H9 (cell line): ENCODE measurements around the gene IGFBP5. TPM values are rescaled to one million over a fixed set of nuclear protein-coding genes. Genes with fewer than 3 reads are reported as not detected.

ENCODE experiments used
- DNase-seq: peaks from one replicate; pipeline ENCODE4 v3.0.0-alpha.2; 2017
- H2AFZ ChIP-seq: one replicate; pipeline ENCODE4 v1.6.1; 2013; ENCODE audit warnings: mild to moderate bottlenecking, low read length, control low read depth, moderate library complexity
- H2AK5ac ChIP-seq: 2 replicates; pipeline ENCODE4 v1.6.1; 2013; ENCODE audit warnings: low read length, control low read depth, mixed read lengths; ENCODE audit not compliant: insufficient read length
- H2BK120ac ChIP-seq: one replicate; pipeline ENCODE4 v1.6.1; 2013; ENCODE audit warnings: low read depth, mild to moderate bottlenecking, low read length, control low read depth, inconsistent platforms; ENCODE audit not compliant: poor library complexity, severe bottlenecking
- H2BK12ac ChIP-seq: 2 replicates; pipeline ENCODE4 v1.6.1; 2013; ENCODE audit warnings: low read length, control low read depth, mixed read lengths, low read depth; ENCODE audit not compliant: insufficient read length
- H2BK15ac ChIP-seq: 2 replicates; pipeline ENCODE4 v1.6.1; 2013; ENCODE audit warnings: low read depth, low read length, control low read depth
- H2BK20ac ChIP-seq: one replicate; pipeline ENCODE4 v1.6.1; 2013; ENCODE audit warnings: low read depth, mild to moderate bottlenecking, low read length, control low read depth, inconsistent platforms; ENCODE audit not compliant: poor library complexity, severe bottlenecking
- H2BK5ac ChIP-seq: 2 replicates; pipeline ENCODE4 v1.6.1; 2013; ENCODE audit warnings: low read length, control low read depth, mixed read lengths; ENCODE audit not compliant: insufficient read length
- H3K14ac ChIP-seq: 2 replicates; pipeline ENCODE4 v1.6.1; 2013; ENCODE audit warnings: low read length, control low read depth; ENCODE audit not compliant: insufficient read depth
- H3K18ac ChIP-seq: 2 replicates; pipeline ENCODE4 v1.6.1; 2013; ENCODE audit warnings: low read depth, mild to moderate bottlenecking, mixed read lengths, low read length, control low read depth; ENCODE audit not compliant: insufficient read length
- H3K23ac ChIP-seq: 2 replicates; pipeline ENCODE4 v1.6.1; 2013; ENCODE audit warnings: low read length, control low read depth, mixed read lengths, low read depth; ENCODE audit not compliant: insufficient read length
- H3K23me2 ChIP-seq: 2 replicates; pipeline ENCODE4 v1.6.1; 2013; ENCODE audit warnings: low read depth, mild to moderate bottlenecking, mixed read lengths, low read length, control low read depth; ENCODE audit not compliant: insufficient read length, poor library complexity, severe bottlenecking
- H3K27ac ChIP-seq: 2 replicates; pipeline ENCODE4 v1.5.1; 2013; ENCODE audit warnings: low read length, control low read depth, mixed read lengths, low read depth; ENCODE audit not compliant: insufficient read length
- H3K27me3 ChIP-seq: 2 replicates; pipeline ENCODE4 v1.6.1; 2013; ENCODE audit warnings: low read length, control low read depth, inconsistent platforms; ENCODE audit not compliant: insufficient read depth
- H3K4ac ChIP-seq: 2 replicates; pipeline ENCODE4 v1.6.1; 2013; ENCODE audit warnings: low read depth, mild to moderate bottlenecking, control low read depth, inconsistent platforms, low read length, moderate library complexity
- H3K4me1 ChIP-seq: 2 replicates; pipeline ENCODE4 v1.6.1; 2013; ENCODE audit warnings: low read length, control low read depth, inconsistent platforms; ENCODE audit not compliant: insufficient read depth
- H3K4me2 ChIP-seq: 2 replicates; pipeline ENCODE4 v1.6.1; 2013; ENCODE audit warnings: low read length, control low read depth, mixed read lengths; ENCODE audit not compliant: insufficient read length, insufficient read depth
- H3K56ac ChIP-seq: 2 replicates; pipeline ENCODE4 v1.6.1; 2013; ENCODE audit warnings: low read depth, mild to moderate bottlenecking, mixed read lengths, low read length, control low read depth; ENCODE audit not compliant: insufficient read length
- H3K79me1 ChIP-seq: 2 replicates; pipeline ENCODE4 v1.6.1; 2013; ENCODE audit warnings: low read depth, mild to moderate bottlenecking, moderate library complexity, low read length, control low read depth, inconsistent platforms; ENCODE audit not compliant: insufficient read depth, poor library complexity, severe bottlenecking
- H3K79me2 ChIP-seq: 2 replicates; pipeline ENCODE4 v1.6.1; 2013; ENCODE audit warnings: low read length, control low read depth, inconsistent platforms; ENCODE audit not compliant: insufficient read depth
- H3K9ac ChIP-seq: 2 replicates; pipeline ENCODE4 v1.6.1; 2013; ENCODE audit warnings: low read length, control low read depth, mixed read lengths; ENCODE audit not compliant: insufficient read length; ENCODE audit errors: extremely low read depth
- H3K9me3 ChIP-seq: one replicate; pipeline ENCODE4 v1.6.1; 2013; ENCODE audit warnings: low read depth, low read length, inconsistent platforms; ENCODE audit not compliant: control insufficient read depth
- H3T11ph ChIP-seq: one replicate; pipeline ENCODE4 v1.6.1; 2013; ENCODE audit warnings: mild to moderate bottlenecking, low read length, control low read depth, inconsistent platforms
- H4K20me1 ChIP-seq: one replicate; pipeline ENCODE4 v1.6.1; 2013; ENCODE audit not compliant: control insufficient read depth, insufficient read length, insufficient read depth
- H4K5ac ChIP-seq: 2 replicates; pipeline ENCODE4 v1.6.1; 2013; ENCODE audit warnings: low read depth, mild to moderate bottlenecking, mixed read lengths, low read length, control low read depth; ENCODE audit not compliant: insufficient read length
- H4K8ac ChIP-seq: replicated peaks from 2 replicates; pipeline ENCODE4 v1.6.1; 2013; ENCODE audit warnings: low read length, control low read depth, mixed read lengths, low read depth; ENCODE audit not compliant: insufficient read length
- H4K91ac ChIP-seq: 2 replicates; pipeline ENCODE4 v1.6.1; 2013; ENCODE audit warnings: low read depth, mild to moderate bottlenecking, moderate library complexity, mixed read lengths, low read length, control low read depth; ENCODE audit not compliant: insufficient read length
- H3K27ac Mint-ChIP-seq, 3 experiments: 2 replicates in 2 of 3; 3 replicates in 1 of 3; pipeline ENCODE4 v1.8.0; 2020 to 2021; ENCODE audit warnings: mixed read lengths in 3 of 3, mild to moderate bottlenecking in 1 of 3, moderate library complexity in 1 of 3
- H3K27me3 Mint-ChIP-seq: 2 replicates; pipeline ENCODE4 v1.8.0; 2021; ENCODE audit warnings: low read depth, mild to moderate bottlenecking, moderate library complexity, mixed read lengths
- H3K36me3 Mint-ChIP-seq, 3 experiments: 2 replicates in 2 of 3; 3 replicates in 1 of 3; pipeline ENCODE4 v1.8.0; 2020 to 2021; ENCODE audit warnings: low read depth in 3 of 3, mixed read lengths in 3 of 3; ENCODE audit not compliant: insufficient read depth in 1 of 3
- H3K4me1 Mint-ChIP-seq, 2 experiments: 2 replicates each; pipeline ENCODE4 v1.8.0; 2020; ENCODE audit warnings: mixed read lengths in 2 of 2
- H3K4me3 Mint-ChIP-seq, 2 experiments: 2 replicates in 1 of 2; 3 replicates in 1 of 2; pipeline ENCODE4 v1.8.0; 2020 to 2021; ENCODE audit warnings: mild to moderate bottlenecking in 2 of 2, mixed read lengths in 2 of 2, moderate library complexity in 1 of 2
- H3K9me3 Mint-ChIP-seq, 2 experiments: 2 replicates in 1 of 2; 3 replicates in 1 of 2; pipeline ENCODE4 v1.8.0; 2020; ENCODE audit warnings: mild to moderate bottlenecking in 2 of 2, mixed read lengths in 2 of 2, moderate library complexity in 1 of 2
- CTCF ChIP-seq: fragments of 200-600 bp; sonication (generic); conservative IDR thresholded peaks from 3 replicates; pipeline ENCODE4 v1.8.0; 2021; ENCODE audit warnings: antibody characterized with exemption, mild to moderate bottlenecking
- WGBS: extraction: QIAGEN DNeasy Blood & Tissue Kit; methylation state at CpG from one replicate; pipeline ENCODE4 v1.1.7; 2013; ENCODE audit warnings: missing lambda C conversion rate, low lambda C conversion rate, mixed read lengths; ENCODE audit not compliant: insufficient read length; ENCODE audit errors: extremely low coverage; 5-methylcytosine and 5-hydroxymethylcytosine counted together
- total RNA-seq: library from RNA; stranded (reverse); gene quantifications from 2 replicates; pipeline ENCODE4 v1.2.1, GENCODE V29; 2021

Gene IGFBP5
- total RNA-seq, 1 experiment from 2014 or later: 0.90 TPM

- Histone ChIP-seq H2BK120ac (no peak overlapping the region), H4K91ac (no peak overlapping the region), H2BK12ac (no peak overlapping the region), H3K9me3 (no peaks in the 10 kb centered on the region), H3K14ac (no peak overlapping the region), H3K4me2 (no peak overlapping the region), H3K79me2 (no peaks in the 10 kb centered on the region), H3K79me1 (no peaks in the 10 kb centered on the region), H3K23me2 (no peaks in the 10 kb centered on the region), H4K5ac (no peak overlapping the region), H3T11ph (no peak overlapping the region), H3K27me3 (no peaks in the 10 kb centered on the region), H3K4me1 (no peaks in the 10 kb centered on the region), H3K27ac (no peak overlapping the region), H2BK5ac (no peak overlapping the region), H2BK20ac (no peak overlapping the region), H2AFZ (no peak overlapping the region), H3K9ac (no peak overlapping the region), H2BK15ac (no peak overlapping the region), H4K8ac (no peak overlapping the region), H4K20me1 (peaks cover 6% of the 10 kb centered on the region), H2AK5ac (no peak overlapping the region), H3K18ac (no peak overlapping the region), H3K23ac (no peak overlapping the region), H3K4ac (no peak overlapping the region), H3K56ac (no peak overlapping the region)
- H3K36me3 Mint-ChIP-seq: peaks cover 0 to 22% (median 0%) of the 10 kb centered on the region in 3 experiments; a peak in 4 of 7 replicates
- no CpG with 5 or more reads among the region's 1 CpG for WGBS
- no peak for DNase-seq
- H3K4me3 Mint-ChIP-seq: no peak overlapping the region
- H3K4me1 Mint-ChIP-seq: peaks cover 7 to 9% of the 10 kb centered on the region in 2 experiments
- H3K9me3 Mint-ChIP-seq: peaks cover 6 to 11% of the 10 kb centered on the region in 2 experiments
- H3K27me3 Mint-ChIP-seq: peaks cover 9% of the 10 kb centered on the region
- TF ChIP-seq CTCF: no peak
- no peak overlapping the region for H3K27ac Mint-ChIP-seq
Observed at GRCh38 chr2:216743781-216744180, 48.4 kb upstream of the IGFBP5 start.
